Smooth muscle cell (in vitro differentiated cells): ENCODE data around the gene GLRA2. TPM values are rescaled to one million over a fixed set of nuclear protein-coding genes. Genes with fewer than 3 reads are reported as not detected.

Experiments used
- DNase-seq: peaks from one replicate; lab custom pipeline; 2025; ENCODE audit not compliant: unreplicated experiment; lab: John Stamatoyannopoulos, UW
- H2AFZ ChIP-seq: fragments of 200-600 bp; sonication (generic); 2 replicates; pipeline ENCODE4 v1.6.0; 2016; ENCODE audit warnings: antibody characterized with exemption, low read depth, mild to moderate bottlenecking
- H3F3A ChIP-seq: fragments of 200-600 bp; sonication (generic); 2 replicates; pipeline ENCODE4 v1.6.0; 2017; ENCODE audit warnings: antibody characterized with exemption, low read depth
- H3K27ac ChIP-seq: fragments of 200-600 bp; sonication (generic); 2 replicates; pipeline ENCODE4 v1.5.1; 2016; ENCODE audit warnings: low read depth, mild to moderate bottlenecking
- H3K27me3 ChIP-seq: fragments of 200-600 bp; sonication (generic); 2 replicates; pipeline ENCODE4 v1.6.1; 2016; ENCODE audit warnings: low read depth, mild to moderate bottlenecking
- H3K36me3 ChIP-seq: fragments of 200-600 bp; sonication (generic); 2 replicates; pipeline ENCODE4 v1.5.1; 2016; ENCODE audit warnings: low read depth
- H3K4me1 ChIP-seq: fragments of 200-600 bp; sonication (generic); 2 replicates; pipeline ENCODE4 v1.5.1; 2016; ENCODE audit warnings: low read depth
- H3K4me2 ChIP-seq: fragments of 200-600 bp; sonication (generic); 2 replicates; pipeline ENCODE4 v1.6.0; 2016; ENCODE audit warnings: mild to moderate bottlenecking
- H3K4me3 ChIP-seq: fragments of 200-600 bp; sonication (generic); 2 replicates; pipeline ENCODE4 v1.5.1; 2016; ENCODE audit warnings: mild to moderate bottlenecking
- H3K79me2 ChIP-seq: fragments of 200-600 bp; sonication (generic); 2 replicates; pipeline ENCODE4 v1.6.0; 2016; ENCODE audit warnings: low read depth, mild to moderate bottlenecking
- H3K9ac ChIP-seq: fragments of 200-600 bp; sonication (generic); 2 replicates; pipeline ENCODE4 v1.6.0; 2016; ENCODE audit warnings: low read depth
- H3K9me3 ChIP-seq: fragments of 200-600 bp; sonication (generic); replicated peaks from 2 replicates; pipeline ENCODE4 v1.5.1; 2016; ENCODE audit warnings: low read depth
- H4K20me1 ChIP-seq: fragments of 200-600 bp; sonication (generic); 2 replicates; pipeline ENCODE4 v1.6.0; 2016; ENCODE audit warnings: low read depth
- CTCF ChIP-seq: fragments of 200-600 bp; sonication (generic); IDR thresholded peaks from 2 replicates; pipeline ENCODE4 v1.5.1; 2017; ENCODE audit warnings: borderline replicate concordance, mild to moderate bottlenecking, antibody characterized with exemption; ENCODE audit not compliant: insufficient read depth, poor library complexity, severe bottlenecking
- WGBS: methylation state at CpG from one replicate; pipeline ENCODE4 v1.1.7; 2016; ENCODE audit warnings: low lambda C conversion rate; 5-methylcytosine and 5-hydroxymethylcytosine counted together
- polyA plus RNA-seq: library from polyadenylated mRNA; unstranded; fragments of >200 nt; fragmentation: Nextera tagmentation; extraction: Ambion mirVana; gene quantifications from 2 replicates; pipeline ENCODE4 v1.2.1, GENCODE V29; 2016
- total RNA-seq: library from RNA; depleted of rRNA; stranded (reverse); fragments of >200 nt; gene quantifications from 2 replicates; pipeline ENCODE4 v1.2.3, GENCODE V29; 2014

The GLRA2 gene
- total and polyA plus RNA-seq, 2 experiments from 2014 or later = 3.0 TPM; not detected in 1

GRCh38 chrX:14775416-14775815, 246.1 kb downstream of the GLRA2 start:
- no peaks in the 10 kb centered on the region for H3K27me3 ChIP-seq
- H3K36me3 ChIP-seq = no peaks in the 10 kb centered on the region
- H4K20me1 ChIP-seq = no peaks in the 10 kb centered on the region
- H3K27ac ChIP-seq = no peak overlapping the region
- no peak overlapping the region for H2AFZ ChIP-seq
- no peaks in the 10 kb centered on the region for H3F3A ChIP-seq
- no peaks in the 10 kb centered on the region for H3K79me2 ChIP-seq
- no peaks in the 10 kb centered on the region for H3K4me1 ChIP-seq
- H3K9ac ChIP-seq = no peak overlapping the region
- no peak overlapping the region for H3K4me3 ChIP-seq
- WGBS = 80% methylated on average over 3 of the region's 3 CpGs
- H3K4me2 ChIP-seq = no peak overlapping the region
- no peak for TF ChIP-seq CTCF
- H3K9me3 ChIP-seq = no peaks in the 10 kb centered on the region
- DNase-seq = no peak

DNA sequence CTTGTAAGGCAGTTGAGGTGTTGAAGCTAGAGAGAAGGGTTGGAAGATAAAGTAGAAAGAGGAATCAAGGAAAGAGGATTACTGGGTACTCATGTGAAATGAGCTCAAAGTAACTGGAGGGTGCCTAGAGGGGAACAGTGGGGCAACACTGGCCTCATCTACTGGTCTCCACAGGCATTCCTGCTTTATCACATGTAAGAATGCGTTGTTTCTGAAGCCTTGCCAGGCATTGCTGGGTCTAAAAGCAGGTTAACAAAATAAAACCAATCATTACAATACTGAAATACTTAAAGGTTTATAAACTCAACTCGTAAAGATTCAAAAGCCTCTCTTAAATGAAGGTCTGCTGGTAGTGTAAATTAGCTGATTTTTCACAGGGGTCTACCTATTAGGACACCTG, 247.6 kb downstream of the GLRA2 start:
- no peak for DNase-seq
- H3K27ac ChIP-seq = no peak overlapping the region
- no peaks in the 10 kb centered on the region for H3K27me3 ChIP-seq
- no peaks in the 10 kb centered on the region for H3K9me3 ChIP-seq
- no peaks in the 10 kb centered on the region for H3K36me3 ChIP-seq
- TF ChIP-seq CTCF = no peak
- no peaks in the 10 kb centered on the region for H4K20me1 ChIP-seq
- no peaks in the 10 kb centered on the region for H3K4me1 ChIP-seq
- no peak overlapping the region for H3K4me2 ChIP-seq
- H3F3A ChIP-seq = no peaks in the 10 kb centered on the region
- WGBS = 85% methylated on average over 2 of the region's 2 CpGs
- H3K4me3 ChIP-seq = no peak overlapping the region
- no peaks in the 10 kb centered on the region for H3K79me2 ChIP-seq
- no peak overlapping the region for H3K9ac ChIP-seq
- no peak overlapping the region for H2AFZ ChIP-seq

DNA sequence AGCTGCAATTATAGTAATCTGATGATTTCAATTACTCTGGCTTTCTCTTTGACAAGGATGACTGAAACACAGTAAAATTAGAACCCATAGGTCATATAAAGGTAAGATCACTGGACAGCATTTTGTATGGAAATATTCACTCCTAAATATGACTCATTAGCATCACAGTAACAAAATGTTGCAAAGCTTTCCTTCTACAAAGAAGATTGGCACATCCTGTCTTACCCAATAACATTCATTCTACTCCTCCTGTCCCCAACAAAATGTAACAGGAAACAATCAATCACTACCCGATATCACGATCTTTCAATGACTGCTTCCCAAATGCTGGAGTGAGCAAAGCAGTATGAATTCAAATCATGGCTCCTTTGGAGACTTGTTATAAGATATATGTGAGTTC, 248.2 kb downstream of the GLRA2 start:
- 86% methylated on average over 2 of the region's 2 CpGs for WGBS
- Histone ChIP-seq H4K20me1 (no peaks in the 10 kb centered on the region), H3K27ac (no peak overlapping the region), H3K9me3 (no peaks in the 10 kb centered on the region), H3K36me3 (no peaks in the 10 kb centered on the region), H3K4me1 (no peaks in the 10 kb centered on the region), H3F3A (no peaks in the 10 kb centered on the region), H3K4me2 (no peak overlapping the region), H3K4me3 (no peak overlapping the region), H3K79me2 (no peaks in the 10 kb centered on the region), H2AFZ (no peak overlapping the region), H3K27me3 (no peaks in the 10 kb centered on the region), H3K9ac (no peak overlapping the region)
- no peak for TF ChIP-seq CTCF
- no peak for DNase-seq

- H3F3A ChIP-seq = no peaks in the 10 kb centered on the region
- H3K27me3 ChIP-seq = no peaks in the 10 kb centered on the region
- no peak overlapping the region for H3K27ac ChIP-seq
- H3K4me1 ChIP-seq = no peaks in the 10 kb centered on the region
- no peaks in the 10 kb centered on the region for H4K20me1 ChIP-seq
- H2AFZ ChIP-seq = no peak overlapping the region
- H3K9me3 ChIP-seq = no peaks in the 10 kb centered on the region
- no peaks in the 10 kb centered on the region for H3K79me2 ChIP-seq
- H3K4me3 ChIP-seq = no peak overlapping the region
- H3K9ac ChIP-seq = no peak overlapping the region
- WGBS = 76% methylated on average over 1 of the region's 1 CpG
- no peak overlapping the region for H3K4me2 ChIP-seq
- no peak for DNase-seq
- TF ChIP-seq CTCF = no peak
- no peaks in the 10 kb centered on the region for H3K36me3 ChIP-seq
Observed at GRCh38 chrX:14779580-14779979, 250.2 kb downstream of the GLRA2 start.
